Endothelial cell of umbilical vein (primary cell): ENCODE data around the gene XAGE2. TPM values are rescaled to one million over a fixed set of nuclear protein-coding genes. Genes with fewer than 3 reads are reported as not detected.

Experiments used
- BruUV-seq: library from RNA; stranded (reverse); fragments of 400-500 nt; replicated peaks from 2 replicates; lab custom pipeline; 2021; lab: Mats Ljungman, UMichigan
- CTCF ChIA-PET: fragments of 300-600, 350-600 bp; sonication (Branson Sonifier 250); formaldehyde crosslinking; loops from one replicate; lab custom pipeline; 2021; ENCODE audit warnings: antibody characterized with exemption, inconsistent platforms; lab: Charles Lee
- POLR2A ChIA-PET: fragments of 300-600, 350-600 bp; sonication (Branson Sonifier 250); formaldehyde crosslinking; loops from one replicate; lab custom pipeline; 2021; ENCODE audit warnings: antibody characterized with exemption, inconsistent platforms; lab: Charles Lee
- DNase-seq: peaks from one replicate; pipeline ENCODE4 v3.0.0-alpha.2; 2011; ENCODE audit warnings: low read depth, low spot score
- FAIRE-seq: peaks from 2 replicates; lab custom pipeline; 2011; peaks lifted over from hg19 to GRCh38; lab: Jason Lieb, UNC
- H2AFZ ChIP-seq: 2 replicates; pipeline ENCODE4 v1.6.0; 2012; ENCODE audit warnings: low read depth, low read length, control low read depth, inconsistent platforms
- H3K27ac ChIP-seq: 2 replicates; pipeline ENCODE4 v1.5.1; 2011; ENCODE audit warnings: low read depth, mild to moderate bottlenecking, control low read depth, low read length, moderate library complexity; ENCODE audit not compliant: insufficient read depth
- H3K27me3 ChIP-seq, 2 experiments: 2 replicates each; pipeline versions ENCODE4 v1.6.0 to v1.6.1; 2011; ENCODE audit warnings: low read length in 2 of 2, mixed read lengths in 1 of 2; ENCODE audit not compliant: control insufficient read depth in 2 of 2, insufficient read depth in 2 of 2
- H3K36me3 ChIP-seq, 2 experiments: 2 replicates in 1 of 2; 3 replicates in 1 of 2; pipeline ENCODE4 v1.5.1; 2011; ENCODE audit warnings: low read length in 2 of 2, mild to moderate bottlenecking in 1 of 2, moderate library complexity in 1 of 2; ENCODE audit not compliant: control insufficient read depth in 2 of 2, insufficient read depth in 2 of 2; ENCODE audit errors: extremely low read depth in 1 of 2
- H3K4me1 ChIP-seq: 3 replicates; pipeline ENCODE4 v1.5.1; 2011; ENCODE audit warnings: mild to moderate bottlenecking, low read length; ENCODE audit not compliant: control insufficient read depth, insufficient read depth; ENCODE audit errors: extremely low read depth
- H3K4me2 ChIP-seq: 2 replicates; pipeline ENCODE4 v1.6.1; 2011; ENCODE audit warnings: low read length, control low read depth, mixed read lengths; ENCODE audit not compliant: insufficient read depth
- H3K4me3 ChIP-seq, 3 experiments: fragments of 200-600 bp in 1 of 3; sonication (generic), shearing (Covaris generic) in 1 of 3; replicated peaks in 1 of 3; 2 replicates each; pipeline ENCODE4 v1.5.1; 2011 to 2016; ENCODE audit warnings: control low read depth in 3 of 3, low read length in 3 of 3, mild to moderate bottlenecking in 2 of 3, inconsistent platforms in 1 of 3, low read depth in 1 of 3, moderate library complexity in 1 of 3; ENCODE audit not compliant: insufficient read depth in 1 of 3
- H3K79me2 ChIP-seq: 2 replicates; pipeline ENCODE4 v1.6.0; 2012; ENCODE audit warnings: low read length, inconsistent platforms; ENCODE audit not compliant: control insufficient read depth, insufficient read depth
- H3K9ac ChIP-seq: replicated peaks from 2 replicates; pipeline ENCODE3; 2011; ENCODE audit warnings: low read length, control low read depth; ENCODE audit not compliant: insufficient read depth; ENCODE audit errors: extremely low read depth
- H3K9me1 ChIP-seq: replicated peaks from 3 replicates; pipeline ENCODE4 v1.6.0; 2011; ENCODE audit warnings: mild to moderate bottlenecking, low read length; ENCODE audit not compliant: control insufficient read depth, insufficient read depth; ENCODE audit errors: extremely low read depth
- H3K9me3 ChIP-seq: replicated peaks from 2 replicates; pipeline ENCODE4 v1.5.1; 2012; ENCODE audit warnings: low read length, inconsistent platforms; ENCODE audit not compliant: control insufficient read depth, insufficient read depth
- H4K20me1 ChIP-seq: replicated peaks from 2 replicates; pipeline ENCODE3; 2011; ENCODE audit warnings: mild to moderate bottlenecking, low read length; ENCODE audit not compliant: control insufficient read depth, insufficient read depth; ENCODE audit errors: extremely low read depth
- CTCF ChIP-seq, 2 donors: IDR thresholded peaks; 1 replicate in 1 of 2; 2 replicates in 1 of 2; pipeline ENCODE4 v1.5.1; 2011; ENCODE audit warnings: low read length in 2 of 2, mild to moderate bottlenecking in 2 of 2, moderate library complexity in 2 of 2, control low read depth in 1 of 2, inconsistent platforms in 1 of 2, low read depth in 1 of 2; ENCODE audit not compliant: insufficient read depth in 1 of 2; ENCODE audit errors: extremely low read depth in 1 of 2
- EZH2 ChIP-seq: IDR thresholded peaks from 2 replicates; pipeline ENCODE4 v1.6.1; 2012; ENCODE audit warnings: borderline replicate concordance, low read depth, mild to moderate bottlenecking, moderate library complexity, low read length, inconsistent platforms; ENCODE audit not compliant: severe bottlenecking
- FOS ChIP-seq: IDR thresholded peaks from 2 replicates; pipeline ENCODE4 v1.6.1; 2011; ENCODE audit warnings: mild to moderate bottlenecking, low read length, moderate library complexity, borderline replicate concordance; ENCODE audit not compliant: insufficient read depth
- GATA2 ChIP-seq: IDR thresholded peaks from 2 replicates; pipeline ENCODE4 v1.7.0; 2011; ENCODE audit warnings: low read depth, mild to moderate bottlenecking, moderate library complexity, mixed read lengths, low read length; ENCODE audit not compliant: insufficient read length, insufficient read depth
- JUN ChIP-seq: IDR thresholded peaks from 2 replicates; pipeline ENCODE4 v1.6.1; 2011; ENCODE audit warnings: borderline replicate concordance, low read depth; ENCODE audit not compliant: insufficient read length, insufficient read depth
- MAX ChIP-seq: IDR thresholded peaks from 2 replicates; pipeline ENCODE4 v1.6.1; 2011; ENCODE audit not compliant: insufficient read depth, insufficient read length
- MYC ChIP-seq: IDR thresholded peaks from one replicate; pipeline ENCODE4 v1.6.1; 2011; ENCODE audit warnings: mild to moderate bottlenecking, low read depth, low read length
- POLR2A ChIP-seq: IDR thresholded peaks from 2 replicates; pipeline ENCODE4 v1.6.1; 2012; ENCODE audit warnings: low read depth, mild to moderate bottlenecking, control low read depth, low read length
- POLR2AphosphoS5 ChIP-seq: IDR thresholded peaks from 2 replicates; pipeline ENCODE4 v1.6.1; 2012; ENCODE audit warnings: low read depth, mild to moderate bottlenecking, control low read depth, low read length, moderate library complexity; ENCODE audit not compliant: insufficient read depth
- dilution Hi-C: fragments of 300-500 bp; cut with MboI; formaldehyde crosslinking; loops from one replicate; pipeline ENCODE4 v1.15.0; 2019; ENCODE audit warnings: low sequenced_read_pairs; ENCODE audit not compliant: extremely low pct_ligation_motif_present
- intact Hi-C: fragments of 100-400 bp; cut with micrococcal nuclease; formaldehyde crosslinking; loops from one replicate; pipeline ENCODE4 v1.10.0; 2022
- polyA plus RNA-seq, 4 experiments: library from polyadenylated mRNA; depleted of rRNA in 3 of 4; stranded (reverse) in 3 of 4; unstranded in 1 of 4; fragments of >200 nt; gene quantifications; 2 replicates each; pipeline versions ENCODE4 v1.2.1 to v1.2.3, GENCODE V29; 2011 to 2012; ENCODE audit warnings: missing spikeins in 1 of 4
- total RNA-seq: library from RNA; stranded (reverse); gene quantifications from 2 replicates; pipeline ENCODE4 v1.2.3, GENCODE V29; 2021

The XAGE2 gene
- total and polyA plus RNA-seq, 2 donors (not counting 3 experiments of a cell fraction or from before 2014, with no cell fraction given): not detected

DNA sequence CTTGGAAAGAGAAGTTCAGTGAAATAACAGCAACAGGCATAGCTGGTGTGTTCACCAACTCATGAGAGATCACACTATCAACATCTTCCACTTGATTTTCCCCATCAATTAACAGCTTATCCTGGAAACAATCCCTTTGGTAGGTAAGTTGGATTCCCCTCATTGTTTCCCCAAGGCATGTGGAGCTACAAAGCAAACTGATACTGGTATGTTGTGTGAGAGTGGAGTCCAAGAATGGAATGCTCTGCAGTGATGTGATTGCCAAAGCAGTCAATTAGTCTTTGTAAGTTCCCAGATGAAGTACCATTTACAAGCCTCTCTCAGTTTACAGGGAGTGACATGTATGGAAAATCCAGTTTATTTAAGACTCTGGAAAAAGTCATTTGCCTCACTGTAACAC lies 13.7 kb upstream of the XAGE2 start:
- CTCF ChIA-PET: no interaction called here
- intact Hi-C loops: no loop called here
- H3K36me3 ChIP-seq: no peaks in the 10 kb centered on the region
- no peaks in the 10 kb centered on the region for H4K20me1 ChIP-seq
- no peaks in the 10 kb centered on the region for H3K9me1 ChIP-seq
- FAIRE-seq: no peak
- H3K9me3 ChIP-seq: no peaks in the 10 kb centered on the region
- POLR2A ChIA-PET: no interaction called here
- BruUV-seq: no TSS peak
- DNase-seq: no peak
- H3K27me3 ChIP-seq: no peaks in the 10 kb centered on the region
- H3K27ac ChIP-seq: no peak overlapping the region
- no peak overlapping the region for H3K4me3 ChIP-seq
- H3K4me2 ChIP-seq: no peak overlapping the region
- no peak overlapping the region for H2AFZ ChIP-seq
- no peaks in the 10 kb centered on the region for H3K4me1 ChIP-seq
- H3K79me2 ChIP-seq: no peaks in the 10 kb centered on the region
- no peak for TF ChIP-seq GATA2
- TF ChIP-seq MAX: no peak
- TF ChIP-seq CTCF (IDR thresholded peaks at IDR 0.05; ENCODE audit: extremely low read depth in 1 of 2, insufficient read depth in 1 of 2, low read depth in 1 of 2, low read length in 2 of 2): no peak
- TF ChIP-seq JUN: no peak
- no peak for TF ChIP-seq EZH2
- TF ChIP-seq POLR2A: no peak
- TF ChIP-seq FOS: no peak
- TF ChIP-seq POLR2AphosphoS5: no peak
- no peak for TF ChIP-seq MYC
- dilution Hi-C loops: no loop called here
- H3K9ac ChIP-seq: no peak overlapping the region
